IMR-90 (cell line): ENCODE results near the gene ALPP.
"Not testable (repeated sequence)": the region's sequence is repeated elsewhere in the genome, so short reads cannot be mapped to it uniquely, and the experiment has no call there.

ENCODE experiments used
- BHLHE40 ChIP-seq: fragments of 150-350 bp; IDR thresholded peaks from 2 replicates; pipeline ENCODE4 v1.6.1; 2016; ENCODE audit warnings: mild to moderate bottlenecking, low read depth, low read length
- CTCF ChIP-seq: conservative IDR thresholded peaks from 2 replicates; pipeline ENCODE4 v1.5.1; 2012; ENCODE audit warnings: mild to moderate bottlenecking, low read depth, low read length, improper control_type of control experiment
- ELK1 ChIP-seq: fragments of 150-350 bp; IDR thresholded peaks from 2 replicates; pipeline ENCODE4 v1.6.1; 2016; ENCODE audit warnings: low read depth, mild to moderate bottlenecking, low read length, moderate library complexity, borderline replicate concordance
- MAZ ChIP-seq: IDR thresholded peaks from 2 replicates; pipeline ENCODE4 v1.6.1; 2012; ENCODE audit warnings: low read depth, mild to moderate bottlenecking, low read length, improper control_type of control experiment, moderate library complexity, borderline replicate concordance
- POLR2A ChIP-seq: IDR thresholded peaks from 2 replicates; pipeline ENCODE4 v1.6.1; 2012; ENCODE audit warnings: mild to moderate bottlenecking, low read depth, low read length

GRCh38 chr2:232334885-232335205, 43.7 kb upstream of the ALPP start:
- TF ChIP-seq BHLHE40, CTCF, ELK1, POLR2A, MAZ: not testable (repeated sequence)
